Activated CD8-positive, alpha-beta memory T cell treated with anti-CD3 and anti-CD28 coated beads, Interleukin-2, amount 10 ng/mL, durations not matched to agents 7 days and 5 days (primary cell): ENCODE results near the gene CCDC138. TPM values are rescaled to one million over a fixed set of nuclear protein-coding genes. Genes with fewer than 3 reads are reported as not detected.

Source experiments
- ATAC-seq: fragments of 150-1000 bp; cut with Tn5 transposase; one replicate; pipeline ENCODE4 v1.10.0; 2021; ENCODE audit warnings: moderate library complexity
- CTCF ChIA-PET: fragments of 350-600 bp; sonication (Branson Sonifier 250); formaldehyde crosslinking; loops from one replicate; lab custom pipeline; 2021; ENCODE audit warnings: antibody characterized with exemption; lab: Charles Lee
- DNase-seq: peaks from one replicate; pipeline ENCODE4 v3.0.0-alpha.2; 2020
- H3K27ac Mint-ChIP-seq: one replicate; pipeline ENCODE4 v1.8.0; 2021; ENCODE audit warnings: mild to moderate bottlenecking, mixed read lengths
- H3K27me3 Mint-ChIP-seq: one replicate; pipeline ENCODE4 v1.8.0; 2021; ENCODE audit warnings: mixed read lengths
- H3K36me3 Mint-ChIP-seq: one replicate; pipeline ENCODE4 v1.8.0; 2021; ENCODE audit warnings: mild to moderate bottlenecking, mixed read lengths
- H3K4me1 Mint-ChIP-seq: one replicate; pipeline ENCODE4 v1.8.0; 2021; ENCODE audit warnings: mixed read lengths
- H3K4me3 Mint-ChIP-seq: one replicate; pipeline ENCODE4 v1.8.0; 2021; ENCODE audit warnings: mild to moderate bottlenecking, moderate library complexity, mixed read lengths
- H3K9me3 Mint-ChIP-seq: one replicate; pipeline ENCODE4 v1.8.0; 2022; ENCODE audit warnings: low read depth, mixed read lengths
- total RNA-seq, 2 experiments: library from RNA; stranded (reverse); gene quantifications; one replicate each; pipeline ENCODE4 v1.2.3, GENCODE V29; 2021

The CCDC138 gene
- total RNA-seq, 2 experiments from 2014 or later: 10.0 to 10.2 TPM

DNA sequence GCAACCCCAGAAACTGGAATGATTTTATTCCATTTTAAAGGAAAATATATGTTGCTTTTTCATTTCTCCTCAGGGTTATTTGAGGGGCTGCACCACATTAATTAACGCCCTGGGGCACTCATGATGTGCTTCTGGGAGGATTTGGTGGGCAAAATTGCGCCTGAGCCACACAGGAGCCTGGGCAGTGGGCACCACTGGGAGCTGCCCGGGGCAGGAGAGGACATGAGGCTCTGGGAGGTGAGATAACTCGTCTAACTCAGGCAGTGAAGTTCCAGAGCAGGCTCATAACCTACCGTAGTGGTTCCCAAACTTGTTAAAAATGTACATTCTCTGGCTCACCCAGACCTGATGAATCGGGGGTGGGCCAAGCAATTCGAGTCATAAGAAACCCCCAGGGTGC, 134.1 kb downstream of the CCDC138 start:
- Mint-ChIP-seq H3K4me1 (no peaks in the 10 kb centered on the region), H3K27me3 (no peaks in the 10 kb centered on the region), H3K27ac (no peak overlapping the region), H3K4me3 (no peak overlapping the region), H3K36me3 (no peaks in the 10 kb centered on the region), H3K9me3 (no peaks in the 10 kb centered on the region)
- no peak for DNase-seq
- CTCF ChIA-PET: no interaction called here
- no peak for ATAC-seq

DNA sequence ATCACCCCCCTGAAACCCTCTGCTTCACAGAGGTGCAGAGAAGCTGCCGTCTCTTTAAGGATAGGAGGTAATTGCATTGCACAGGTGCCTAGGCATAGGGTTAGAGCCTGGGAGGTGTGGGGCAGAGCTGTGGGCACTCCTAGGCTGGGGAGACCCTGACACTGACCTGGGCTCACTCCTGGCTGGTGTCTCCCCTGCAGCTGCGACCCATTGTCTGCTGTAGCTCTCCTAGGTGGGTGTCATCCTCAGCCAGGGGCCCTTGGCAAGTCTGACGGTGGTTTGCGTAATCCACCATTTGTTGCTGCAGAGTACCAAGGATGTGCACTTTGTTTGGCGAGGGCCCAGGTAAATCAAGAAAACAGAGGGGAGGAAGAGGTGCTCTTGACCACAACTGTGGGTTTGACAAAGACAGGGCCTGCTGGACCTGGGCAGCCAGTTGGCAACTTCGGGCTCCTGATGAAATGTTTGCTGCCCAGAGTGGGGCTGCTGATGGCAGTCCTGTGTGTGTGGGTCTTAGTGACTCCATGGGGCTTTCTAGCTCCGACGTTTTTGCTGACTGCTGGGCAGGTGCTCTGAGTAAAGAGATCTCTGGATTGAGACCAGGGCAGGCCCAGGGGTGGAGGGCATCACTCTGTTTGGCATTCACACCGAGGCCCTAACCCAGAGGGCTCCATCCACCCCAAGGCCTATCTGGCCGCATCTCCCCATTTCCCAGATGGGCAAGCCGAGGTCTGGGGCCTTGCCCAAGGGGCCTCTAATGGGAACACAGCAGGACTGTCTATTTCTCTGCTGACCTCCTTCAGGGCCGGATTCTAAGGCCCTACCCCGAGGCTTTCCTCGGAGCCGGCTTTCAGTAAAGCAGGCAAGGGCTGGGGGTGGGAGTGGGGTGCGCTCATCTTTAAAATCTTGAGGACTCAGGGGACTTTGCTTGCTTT, 134.8 kb downstream of the CCDC138 start:
- Mint-ChIP-seq H3K9me3 (no peaks in the 10 kb centered on the region), H3K27me3 (no peaks in the 10 kb centered on the region), H3K4me3 (no peak overlapping the region), H3K27ac (no peak overlapping the region), H3K4me1 (no peaks in the 10 kb centered on the region), H3K36me3 (no peaks in the 10 kb centered on the region)
- CTCF ChIA-PET: no interaction called here
- no peak for DNase-seq
- ATAC-seq: no peak

DNA sequence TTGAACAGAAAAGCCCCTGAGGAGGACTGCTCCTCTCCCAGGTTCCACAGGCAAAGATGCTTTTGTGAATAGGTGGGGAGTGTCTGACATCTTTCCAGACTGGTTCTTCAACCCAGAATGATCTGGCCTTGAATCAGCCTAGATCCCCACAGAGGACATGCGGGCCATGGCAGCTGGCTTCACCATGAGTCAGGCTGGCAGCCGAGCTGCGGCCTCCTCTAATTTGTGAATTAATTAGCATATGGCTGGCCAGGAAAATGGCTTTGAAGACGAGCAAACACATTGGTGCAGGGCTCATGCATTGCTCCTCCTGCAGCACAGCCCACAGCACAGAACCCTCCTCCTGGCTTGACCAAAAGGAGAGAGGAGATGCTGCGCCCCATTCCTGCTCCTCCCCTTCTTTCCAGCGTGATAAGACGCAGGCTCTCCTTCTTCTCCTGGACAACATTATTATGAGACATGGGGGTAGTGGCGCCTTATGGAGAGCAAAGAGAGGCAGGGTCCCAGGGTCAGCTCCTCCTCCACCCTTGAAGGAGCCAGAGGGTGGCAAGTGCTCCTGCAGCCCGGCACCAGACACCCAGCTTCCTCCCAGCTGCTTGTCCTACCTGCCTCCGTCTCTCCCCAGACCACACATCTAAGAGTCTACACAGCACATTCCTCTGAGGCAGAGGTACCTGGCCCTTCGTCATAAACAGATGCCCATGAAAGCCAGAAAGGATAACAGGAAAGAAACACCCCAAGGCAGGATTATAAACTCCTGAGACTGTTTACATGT, 135.8 kb downstream of the CCDC138 start:
- H3K27ac Mint-ChIP-seq: no peak overlapping the region
- DNase-seq (no peak), ATAC-seq (no peak)
- H3K4me1 Mint-ChIP-seq: no peaks in the 10 kb centered on the region
- H3K9me3 Mint-ChIP-seq: no peaks in the 10 kb centered on the region
- no peak overlapping the region for H3K4me3 Mint-ChIP-seq
- no peaks in the 10 kb centered on the region for H3K27me3 Mint-ChIP-seq
- CTCF ChIA-PET: no interaction called here
- H3K36me3 Mint-ChIP-seq: no peaks in the 10 kb centered on the region

DNA sequence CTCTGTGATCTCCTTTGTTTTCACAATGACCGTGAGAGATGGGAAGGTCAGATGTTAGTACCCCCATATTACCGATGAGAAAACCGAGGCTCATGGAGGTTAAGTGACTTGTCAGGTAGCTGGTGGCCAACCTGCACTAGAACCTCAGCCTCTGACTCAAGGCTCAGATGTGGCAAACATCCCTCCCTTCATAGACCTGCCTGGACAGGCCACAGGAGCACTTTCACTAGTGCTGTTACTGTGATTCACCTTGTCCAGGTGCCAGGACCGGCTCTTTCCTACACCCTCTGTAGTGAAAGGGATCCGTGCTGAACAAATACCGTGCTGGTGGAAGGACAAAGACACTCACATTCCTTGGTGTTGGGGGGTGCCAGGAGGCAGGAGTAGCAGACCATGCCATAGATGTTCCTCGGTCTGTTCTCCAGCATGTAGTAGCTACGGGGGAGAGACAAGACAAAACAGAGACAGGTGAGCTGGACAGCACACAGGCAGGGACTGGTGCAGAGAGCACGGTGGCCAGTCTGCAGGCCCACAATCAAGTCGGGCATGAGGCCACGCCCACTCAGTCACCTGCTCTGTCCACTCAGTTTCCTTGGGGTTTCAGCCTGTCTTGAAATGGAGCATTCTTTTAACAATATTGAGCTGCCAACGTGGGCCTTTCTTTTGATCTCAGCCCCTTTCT, 136.6 kb downstream of the CCDC138 start:
- no peaks in the 10 kb centered on the region for H3K36me3 Mint-ChIP-seq
- CTCF ChIA-PET: no interaction called here

DNA sequence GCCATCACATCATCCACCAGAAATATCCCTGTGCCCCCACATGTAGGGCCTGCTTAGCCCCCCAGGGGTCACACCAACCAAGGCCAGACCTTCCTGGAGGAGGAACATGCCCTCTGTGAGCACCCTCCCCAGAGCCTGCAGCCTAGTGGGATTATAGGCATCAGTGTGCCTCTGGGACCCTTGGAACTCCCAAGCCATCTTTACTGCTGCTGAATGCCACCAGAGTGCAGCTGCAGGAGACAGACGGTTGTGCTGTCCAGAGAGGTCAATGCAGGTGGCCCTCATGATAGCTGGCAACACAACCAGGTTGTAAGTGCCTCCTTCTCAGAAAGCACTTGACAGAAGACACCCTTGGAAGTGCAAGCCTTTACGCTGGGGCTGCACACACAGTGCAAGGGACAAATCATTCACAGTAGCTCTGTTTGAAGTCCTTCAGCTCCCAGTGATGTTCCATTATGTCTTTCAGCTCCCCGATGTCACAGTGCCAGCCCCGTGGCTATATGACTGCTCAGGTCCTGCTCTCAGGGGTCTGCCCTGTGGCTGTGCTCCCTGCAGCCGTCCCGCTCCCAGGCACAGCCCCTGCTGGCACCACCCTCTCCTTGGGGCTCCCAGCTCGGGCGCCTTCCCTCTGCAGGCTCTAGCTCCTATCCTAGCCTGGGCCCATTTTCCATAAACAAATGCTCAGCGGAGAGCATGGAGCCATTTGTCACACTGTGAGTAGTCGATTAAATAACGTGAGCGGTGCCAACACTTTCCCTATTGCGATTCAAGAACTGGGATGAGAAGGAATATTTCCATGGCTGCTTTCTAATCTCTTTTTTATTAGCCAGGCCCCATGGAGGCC, 137.4 kb downstream of the CCDC138 start:
- ATAC-seq (no peak), DNase-seq (no peak)
- no peak overlapping the region for H3K4me3 Mint-ChIP-seq
- H3K9me3 Mint-ChIP-seq: no peaks in the 10 kb centered on the region
- CTCF ChIA-PET: no interaction called here
- H3K27me3 Mint-ChIP-seq: no peaks in the 10 kb centered on the region
- H3K4me1 Mint-ChIP-seq: no peaks in the 10 kb centered on the region
- no peaks in the 10 kb centered on the region for H3K36me3 Mint-ChIP-seq
- no peak overlapping the region for H3K27ac Mint-ChIP-seq

More for the DNA sequence above, 136.6 kb downstream of the CCDC138 start:
- Mint-ChIP-seq H3K27me3 (no peaks in the 10 kb centered on the region), H3K9me3 (no peaks in the 10 kb centered on the region), H3K4me3 (no peak overlapping the region), H3K4me1 (no peaks in the 10 kb centered on the region), H3K27ac (no peak overlapping the region)
- ATAC-seq: no peak
- DNase-seq: no peak

DNA sequence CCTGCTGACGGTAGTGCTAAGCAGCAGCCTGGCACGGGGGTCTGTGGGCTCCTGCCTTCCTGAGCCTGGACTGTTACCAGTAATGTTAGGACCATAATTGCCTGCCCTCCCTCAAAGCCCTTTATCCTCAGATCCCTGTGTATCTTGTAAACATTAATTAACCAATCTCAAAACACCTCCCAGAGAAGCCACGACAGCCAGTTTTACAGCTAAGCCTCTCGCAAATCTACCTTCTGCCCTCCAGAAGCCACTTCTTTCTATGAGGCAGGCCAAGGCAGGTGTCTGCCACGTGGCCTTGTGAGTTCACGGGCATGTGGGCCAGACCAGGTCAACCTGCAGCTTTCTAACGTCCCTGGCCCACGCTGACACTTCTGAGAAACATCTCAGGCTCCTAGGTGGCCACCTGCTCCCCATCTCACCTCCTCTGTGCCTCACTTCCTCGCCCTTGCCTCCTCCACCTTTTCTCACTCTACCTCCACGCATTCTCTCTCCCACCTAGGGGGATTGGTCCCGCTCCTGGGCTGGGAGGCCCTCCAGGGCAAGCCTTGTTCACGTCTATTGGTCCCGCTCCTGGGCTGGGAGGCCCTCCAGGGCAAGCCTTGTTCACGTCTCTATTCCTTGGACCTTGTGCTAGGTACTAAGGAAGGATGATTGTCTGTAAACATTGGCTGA, 138.1 kb downstream of the CCDC138 start:
- no peaks in the 10 kb centered on the region for H3K9me3 Mint-ChIP-seq
- H3K4me1 Mint-ChIP-seq: no peaks in the 10 kb centered on the region
- H3K27ac Mint-ChIP-seq: no peak overlapping the region
- DNase-seq (no peak), ATAC-seq (no peak)
- no peaks in the 10 kb centered on the region for H3K27me3 Mint-ChIP-seq
- H3K36me3 Mint-ChIP-seq: no peaks in the 10 kb centered on the region
- H3K4me3 Mint-ChIP-seq: no peak overlapping the region
- CTCF ChIA-PET: no interaction called here

DNA sequence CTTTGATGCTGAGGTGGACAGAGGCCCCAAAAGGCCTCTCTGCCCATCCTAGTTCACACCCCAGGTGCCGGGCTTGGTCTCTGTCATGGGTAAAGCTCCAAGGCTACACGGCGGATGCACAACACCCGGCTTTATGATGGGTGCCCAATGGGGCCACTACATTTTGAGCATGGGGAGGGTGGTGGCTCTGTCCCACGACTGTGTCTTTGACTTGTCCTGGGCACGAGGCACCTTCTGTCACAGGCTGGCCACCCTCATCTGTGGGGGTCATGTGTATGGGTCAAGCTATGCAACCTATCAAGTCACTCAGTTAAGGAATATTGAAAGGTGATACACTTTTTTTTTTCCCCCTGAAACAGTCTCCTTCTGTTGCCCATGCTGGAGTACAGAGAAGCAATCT, 138.7 kb downstream of the CCDC138 start:
- no peaks in the 10 kb centered on the region for H3K4me1 Mint-ChIP-seq
- H3K9me3 Mint-ChIP-seq: no peaks in the 10 kb centered on the region
- no peak overlapping the region for H3K4me3 Mint-ChIP-seq
- no peak for ATAC-seq
- H3K27ac Mint-ChIP-seq: no peak overlapping the region
- H3K27me3 Mint-ChIP-seq: no peaks in the 10 kb centered on the region
- no peaks in the 10 kb centered on the region for H3K36me3 Mint-ChIP-seq
- DNase-seq: no peak
- CTCF ChIA-PET: no interaction called here

DNA sequence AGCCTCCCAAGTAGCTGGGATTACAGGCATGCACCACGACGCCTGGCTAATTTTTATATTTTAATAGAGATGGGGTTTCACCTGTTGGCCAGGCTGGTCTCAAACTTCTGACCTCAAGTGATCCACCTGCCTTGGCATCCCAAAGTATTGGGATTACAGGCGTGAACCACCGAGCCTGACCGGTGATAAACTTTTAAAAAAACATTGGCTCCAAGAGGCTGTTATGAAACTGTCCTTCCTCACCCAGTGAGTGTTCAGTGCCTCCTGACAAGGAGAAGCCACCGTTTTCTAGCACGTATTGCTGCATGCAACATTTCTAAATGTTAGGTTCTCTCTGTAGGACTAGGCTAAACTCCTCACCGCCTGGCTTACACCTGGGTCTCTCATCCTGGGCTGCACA, 139.2 kb downstream of the CCDC138 start:
- H3K27ac Mint-ChIP-seq: no peak overlapping the region
- DNase-seq (no peak), ATAC-seq (no peak)
- no peaks in the 10 kb centered on the region for H3K27me3 Mint-ChIP-seq
- no peaks in the 10 kb centered on the region for H3K9me3 Mint-ChIP-seq
- no peak overlapping the region for H3K4me3 Mint-ChIP-seq
- H3K36me3 Mint-ChIP-seq: no peaks in the 10 kb centered on the region
- H3K4me1 Mint-ChIP-seq: no peaks in the 10 kb centered on the region
- CTCF ChIA-PET: no interaction called here

Other genes with a start within 250 kb of the CCDC138 start
- gene RANBP2, start 67.3 kb upstream of the CCDC138 start, total RNA-seq: 10 to 100 TPM; 47.5 to 65.7 TPM
- not detected for gene EDAR, start 202.4 kb downstream of the CCDC138 start, total RNA-seq